GM21737 (cell line): ENCODE results near the gene ATP6V1D.
"Not testable (repeated sequence)": the region's sequence is repeated elsewhere in the genome, so short reads cannot be mapped to it uniquely, and the experiment has no call there.

Experiments
- ATAC-seq: cut with Tn5 transposase; IDR thresholded peaks from one replicate; pipeline ENCODE4 v1.9.1; 2021; ENCODE audit warnings: mild to moderate bottlenecking, moderate library complexity; ENCODE audit not compliant: unreplicated experiment

Gene ATP6V1D

GRCh38 chr14:67371247-67372148 lies 11.9 kb upstream of the ATP6V1D start:
- ATAC-seq = no peak

- ATAC-seq = no peak
Measured at GRCh38 chr14:67370830-67371229, 11.2 kb upstream of the ATP6V1D start.

- ATAC-seq = no peak
Measured at GRCh38 chr14:67365476-67365875, 5.9 kb upstream of the ATP6V1D start.

- peak; percentile 19 for ATAC-seq
Measured at GRCh38 chr14:67360470-67361206, 1.0 kb upstream of the ATP6V1D start.

GRCh38 chr14:67358924-67359774 lies 455 bp downstream of the ATP6V1D start:
- ATAC-seq = no peak

GRCh38 chr14:67357969-67358354 lies 1.6 kb downstream of the ATP6V1D start:
- no peak for ATAC-seq

- ATAC-seq = no peak
Measured at GRCh38 chr14:67357186-67357968, 2.2 kb downstream of the ATP6V1D start.

GRCh38 chr14:67352055-67352454 lies 7.5 kb downstream of the ATP6V1D start:
- ATAC-seq = no peak

- ATAC-seq = no peak
Measured at GRCh38 chr14:67345583-67345982, 14.0 kb downstream of the ATP6V1D start.

GRCh38 chr14:67343601-67344230 lies 15.9 kb downstream of the ATP6V1D start:
- ATAC-seq = no peak

GRCh38 chr14:67341231-67341630 lies 18.4 kb downstream of the ATP6V1D start:
- ATAC-seq = not testable (repeated sequence)

- no peak for ATAC-seq
Measured at GRCh38 chr14:67335781-67336180, 23.8 kb downstream of the ATP6V1D start.

GRCh38 chr14:67332468-67332867 lies 27.1 kb downstream of the ATP6V1D start:
- ATAC-seq = no peak

- no peak for ATAC-seq
Measured at GRCh38 chr14:67331368-67332125, 28.1 kb downstream of the ATP6V1D start.

- ATAC-seq = not testable (repeated sequence)
Measured at GRCh38 chr14:67329666-67330065, 29.9 kb downstream of the ATP6V1D start.

- no peak for ATAC-seq
Measured at GRCh38 chr14:67319142-67319541, 40.5 kb downstream of the ATP6V1D start.

- no peak for ATAC-seq
Measured at GRCh38 chr14:67317822-67318221, 41.8 kb downstream of the ATP6V1D start.

GRCh38 chr14:67313153-67313552 lies 46.5 kb downstream of the ATP6V1D start:
- no peak for ATAC-seq

- ATAC-seq = no peak
Measured at GRCh38 chr14:67311868-67312267, 47.7 kb downstream of the ATP6V1D start.
